MM.1S (cell line): ENCODE results near the gene SH3GL2.

Experiments
- DNase-seq: peaks from one replicate; pipeline ENCODE4 v3.0.0-alpha.2; 2015
- H2AFZ ChIP-seq: fragments of 300-600 bp; sonication (generic); 2 replicates; pipeline ENCODE4 v1.6.0; 2016; ENCODE audit warnings: antibody characterized with exemption, low read length
- H3F3A ChIP-seq: fragments of 300-600 bp; sonication (generic); 2 replicates; pipeline ENCODE4 v1.6.1; 2016; ENCODE audit warnings: mild to moderate bottlenecking, antibody characterized with exemption, low read length, moderate library complexity, mixed read lengths; ENCODE audit not compliant: insufficient read depth
- H3K27ac ChIP-seq: fragments of 300-600 bp; sonication (generic); 2 replicates; pipeline ENCODE4 v1.5.1; 2016; ENCODE audit warnings: mild to moderate bottlenecking, low read length
- H3K27me3 ChIP-seq: fragments of 300-600 bp; sonication (generic); replicated peaks from 2 replicates; pipeline ENCODE4 v1.6.0; 2016; ENCODE audit warnings: low read length; ENCODE audit not compliant: insufficient read depth
- H3K36me3 ChIP-seq: fragments of 300-600 bp; sonication (generic); replicated peaks from 2 replicates; pipeline ENCODE4 v1.6.1; 2016; ENCODE audit warnings: mild to moderate bottlenecking, low read length, mixed read lengths; ENCODE audit not compliant: insufficient read depth
- H3K4me1 ChIP-seq: fragments of 300-600 bp; sonication (generic); 2 replicates; pipeline ENCODE4 v1.6.1; 2016; ENCODE audit warnings: low read length, mixed read lengths
- H3K4me2 ChIP-seq: fragments of 300-600 bp; sonication (generic); 2 replicates; pipeline ENCODE4 v1.6.0; 2016; ENCODE audit warnings: low read depth, low read length
- H3K4me3 ChIP-seq: fragments of 300-600 bp; sonication (generic); 2 replicates; pipeline ENCODE4 v1.5.1; 2016; ENCODE audit warnings: low read length, mixed read lengths
- H3K79me2 ChIP-seq: fragments of 300-600 bp; sonication (generic); 2 replicates; pipeline ENCODE4 v1.6.1; 2016; ENCODE audit warnings: mixed run types, low read length, mixed read lengths
- H3K9ac ChIP-seq: fragments of 300-600 bp; sonication (generic); 2 replicates; pipeline ENCODE4 v1.6.1; 2016; ENCODE audit warnings: low read length, mixed read lengths
- H3K9me2 ChIP-seq: fragments of 300-600 bp; sonication (generic); replicated peaks from 2 replicates; pipeline ENCODE4 v1.6.1; 2016; ENCODE audit warnings: mild to moderate bottlenecking, low read length, mixed read lengths; ENCODE audit not compliant: insufficient read depth
- H3K9me3 ChIP-seq: fragments of 300-600 bp; sonication (generic); replicated peaks from 2 replicates; pipeline ENCODE4 v1.6.1; 2016; ENCODE audit warnings: mild to moderate bottlenecking, low read length, mixed read lengths; ENCODE audit not compliant: insufficient read depth
- H4K20me1 ChIP-seq: fragments of 300-600 bp; sonication (generic); 2 replicates; pipeline ENCODE4 v1.6.1; 2016; ENCODE audit warnings: mild to moderate bottlenecking, low read length, moderate library complexity, mixed read lengths; ENCODE audit not compliant: insufficient read depth
- EZH2 ChIP-seq: fragments of 300-600 bp; sonication (generic); optimal IDR thresholded peaks from 2 replicates; pipeline ENCODE3; 2017; ENCODE audit warnings: low read depth, mild to moderate bottlenecking, antibody characterized with exemption, low read length, mixed read lengths
- EZH2phosphoT487 ChIP-seq: fragments of 300-600 bp; sonication (generic); IDR thresholded peaks from 2 replicates; pipeline ENCODE4 v1.6.1; 2018; ENCODE audit warnings: antibody characterized with exemption, low read length
- TF ChIP-seq, protein P1 (sequence below): fragments of 300-600 bp; sonication (generic); IDR thresholded peaks from 2 replicates; pipeline ENCODE4 v1.5.1; 2016; ENCODE audit warnings: antibody characterized with exemption, low read length, mixed read lengths

The SH3GL2 gene

GRCh38 chr9:17611342-17611741, 32.5 kb downstream of the SH3GL2 start:
- Histone ChIP-seq H3K4me2 (no peak overlapping the region), H3K9me3 (no peaks in the 10 kb centered on the region), H3F3A (no peaks in the 10 kb centered on the region), H4K20me1 (no peaks in the 10 kb centered on the region), H3K27me3 (no peaks in the 10 kb centered on the region), H3K9me2 (no peaks in the 10 kb centered on the region), H3K4me1 (no peaks in the 10 kb centered on the region), H3K9ac (no peak overlapping the region), H3K79me2 (no peaks in the 10 kb centered on the region), H3K27ac (no peak overlapping the region), H2AFZ (no peak overlapping the region), H3K36me3 (no peaks in the 10 kb centered on the region), H3K4me3 (no peak overlapping the region)
- DNase-seq, result no peak
- TF ChIP-seq EZH2phosphoT487 (no peak), EZH2 (no peak)
- TF ChIP-seq, protein P1, sequence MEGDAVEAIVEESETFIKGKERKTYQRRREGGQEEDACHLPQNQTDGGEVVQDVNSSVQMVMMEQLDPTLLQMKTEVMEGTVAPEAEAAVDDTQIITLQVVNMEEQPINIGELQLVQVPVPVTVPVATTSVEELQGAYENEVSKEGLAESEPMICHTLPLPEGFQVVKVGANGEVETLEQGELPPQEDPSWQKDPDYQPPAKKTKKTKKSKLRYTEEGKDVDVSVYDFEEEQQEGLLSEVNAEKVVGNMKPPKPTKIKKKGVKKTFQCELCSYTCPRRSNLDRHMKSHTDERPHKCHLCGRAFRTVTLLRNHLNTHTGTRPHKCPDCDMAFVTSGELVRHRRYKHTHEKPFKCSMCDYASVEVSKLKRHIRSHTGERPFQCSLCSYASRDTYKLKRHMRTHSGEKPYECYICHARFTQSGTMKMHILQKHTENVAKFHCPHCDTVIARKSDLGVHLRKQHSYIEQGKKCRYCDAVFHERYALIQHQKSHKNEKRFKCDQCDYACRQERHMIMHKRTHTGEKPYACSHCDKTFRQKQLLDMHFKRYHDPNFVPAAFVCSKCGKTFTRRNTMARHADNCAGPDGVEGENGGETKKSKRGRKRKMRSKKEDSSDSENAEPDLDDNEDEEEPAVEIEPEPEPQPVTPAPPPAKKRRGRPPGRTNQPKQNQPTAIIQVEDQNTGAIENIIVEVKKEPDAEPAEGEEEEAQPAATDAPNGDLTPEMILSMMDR, result no peak

DNA sequence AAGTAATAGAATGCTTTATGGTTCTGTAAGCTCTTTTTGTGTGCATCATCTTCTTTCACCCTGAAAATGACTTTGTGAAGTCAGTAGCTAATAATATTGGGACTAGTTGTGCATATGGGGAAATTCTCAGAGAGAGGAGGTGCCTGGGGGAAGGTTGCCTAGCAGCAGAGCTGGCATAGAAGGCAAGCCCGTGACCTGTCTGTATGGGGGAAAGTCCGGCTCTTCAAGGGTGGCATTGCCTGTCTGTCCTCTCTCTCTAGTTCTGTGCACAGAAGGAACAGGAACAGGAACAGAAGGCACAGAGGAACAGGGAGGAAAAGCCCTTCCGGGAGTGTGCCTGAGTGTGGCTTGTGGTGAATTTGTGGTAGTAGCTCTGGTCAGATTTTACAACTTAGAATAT, 33.1 kb downstream of the SH3GL2 start:
- H3K4me3 ChIP-seq, result no peak overlapping the region
- no peaks in the 10 kb centered on the region for H4K20me1 ChIP-seq
- H2AFZ ChIP-seq, result no peak overlapping the region
- no peaks in the 10 kb centered on the region for H3K4me1 ChIP-seq
- H3K27ac ChIP-seq, result no peak overlapping the region
- no peak overlapping the region for H3K4me2 ChIP-seq
- no peaks in the 10 kb centered on the region for H3K36me3 ChIP-seq
- no peaks in the 10 kb centered on the region for H3K27me3 ChIP-seq
- no peaks in the 10 kb centered on the region for H3K9me3 ChIP-seq
- H3K79me2 ChIP-seq, result no peaks in the 10 kb centered on the region
- no peak for DNase-seq
- H3K9ac ChIP-seq, result no peak overlapping the region
- no peaks in the 10 kb centered on the region for H3K9me2 ChIP-seq
- H3F3A ChIP-seq, result no peaks in the 10 kb centered on the region
- TF ChIP-seq EZH2 (no peak), EZH2phosphoT487 (no peak)
- TF ChIP-seq, protein P1, result no peak

- H3K4me2 ChIP-seq, result no peak overlapping the region
- H3F3A ChIP-seq, result no peaks in the 10 kb centered on the region
- DNase-seq, result no peak
- no peak overlapping the region for H3K9ac ChIP-seq
- no peaks in the 10 kb centered on the region for H3K27me3 ChIP-seq
- no peaks in the 10 kb centered on the region for H3K79me2 ChIP-seq
- H3K4me1 ChIP-seq, result no peaks in the 10 kb centered on the region
- H3K9me2 ChIP-seq, result no peaks in the 10 kb centered on the region
- TF ChIP-seq EZH2 (no peak), EZH2phosphoT487 (no peak)
- TF ChIP-seq, protein P1, result no peak
- no peak overlapping the region for H3K4me3 ChIP-seq
- H2AFZ ChIP-seq, result no peak overlapping the region
- H4K20me1 ChIP-seq, result no peaks in the 10 kb centered on the region
- no peaks in the 10 kb centered on the region for H3K9me3 ChIP-seq
- H3K36me3 ChIP-seq, result no peaks in the 10 kb centered on the region
- H3K27ac ChIP-seq, result no peak overlapping the region
Observed at GRCh38 chr9:17613758-17614157, 34.9 kb downstream of the SH3GL2 start.

DNA sequence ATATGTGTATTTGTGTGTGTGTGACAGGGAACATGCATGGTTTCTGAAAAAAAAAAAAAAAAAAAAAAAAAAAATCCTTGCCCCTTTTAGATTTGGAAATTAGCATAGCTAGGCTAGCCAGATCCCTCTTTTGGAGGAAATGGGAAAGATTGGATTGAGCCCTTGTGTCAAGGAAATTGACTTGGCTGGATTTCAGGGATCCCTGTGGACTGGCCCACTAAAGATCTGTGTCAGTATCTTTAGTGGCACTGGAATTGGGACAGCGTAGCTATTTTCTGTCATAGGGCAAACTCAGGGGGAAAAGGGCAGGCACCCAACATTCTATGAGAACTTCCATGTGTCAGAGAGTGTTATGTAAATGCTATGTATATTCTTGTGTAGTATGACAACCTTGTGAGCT, 35.4 kb downstream of the SH3GL2 start:
- TF ChIP-seq, protein P1, result no peak
- TF ChIP-seq EZH2phosphoT487 (no peak), EZH2 (no peak)
- H3K27me3 ChIP-seq, result no peaks in the 10 kb centered on the region

More for the DNA sequence above, 35.4 kb downstream of the SH3GL2 start:
- no peak for DNase-seq
- H4K20me1 ChIP-seq, result no peaks in the 10 kb centered on the region
- H3K4me3 ChIP-seq, result no peak overlapping the region
- H3K79me2 ChIP-seq, result no peaks in the 10 kb centered on the region
- H3K4me1 ChIP-seq, result no peaks in the 10 kb centered on the region
- H2AFZ ChIP-seq, result no peak overlapping the region
- no peaks in the 10 kb centered on the region for H3F3A ChIP-seq
- H3K9me2 ChIP-seq, result no peaks in the 10 kb centered on the region
- no peaks in the 10 kb centered on the region for H3K36me3 ChIP-seq
- H3K27ac ChIP-seq, result no peak overlapping the region
- H3K4me2 ChIP-seq, result no peak overlapping the region
- H3K9ac ChIP-seq, result no peak overlapping the region
- no peaks in the 10 kb centered on the region for H3K9me3 ChIP-seq
